SK-N-SH (cell line): ENCODE measurements around the gene ZNF44. TPM values are rescaled to one million over a fixed set of nuclear protein-coding genes. Genes with fewer than 3 reads are reported as not detected.
"Not testable (repeated sequence)": the region's sequence is repeated elsewhere in the genome, so short reads cannot be mapped to it uniquely, and the experiment has no call there.

Experiments
- CTCF ChIA-PET: fragments of 300-600, 350-600 bp; formaldehyde crosslinking; extraction: SDS; loops from one replicate; lab custom pipeline; 2021; lab: Yijun Ruan, JAX
- POLR2A ChIA-PET: fragments of 350-600 bp; sonication (Branson Sonifier 250); formaldehyde crosslinking; extraction: SDS; loops from one replicate; lab custom pipeline; 2020; ENCODE audit warnings: antibody characterized with exemption, inconsistent platforms; lab: Yijun Ruan, JAX
- DNase-seq: peaks from one replicate; pipeline ENCODE4 v3.0.0; 2012
- H2AFZ ChIP-seq: fragments of 200-600 bp; sonication (generic); 2 replicates; pipeline ENCODE4 v1.8.1; 2016; ENCODE audit warnings: antibody characterized with exemption, mild to moderate bottlenecking, low read depth
- H3F3A ChIP-seq: fragments of 200-600 bp; sonication (generic); replicated peaks from 2 replicates; pipeline ENCODE3; 2016; ENCODE audit warnings: antibody characterized with exemption, mild to moderate bottlenecking; ENCODE audit not compliant: insufficient read depth
- H3K27ac ChIP-seq, 2 experiments: fragments of 200-500 bp in 1 of 2; fragments of 200-600 bp in 1 of 2; sonication (Bioruptor generic) in 1 of 2; sonication (generic), shearing (Covaris generic) in 1 of 2; 2 replicates each; pipeline versions ENCODE4 v1.5.1 to v1.6.1; 2014 to 2016; ENCODE audit warnings: low read depth in 2 of 2, inconsistent platforms in 1 of 2, low read length in 1 of 2, mild to moderate bottlenecking in 1 of 2, mixed read lengths in 1 of 2
- H3K27me3 ChIP-seq: fragments of 200-600 bp; sonication (generic), shearing (Covaris generic); 2 replicates; pipeline ENCODE4 v1.6.1; 2016; ENCODE audit warnings: mixed run types; ENCODE audit not compliant: insufficient read depth
- H3K36me3 ChIP-seq, 2 experiments: fragments of 200-500 bp in 1 of 2; fragments of 200-600 bp in 1 of 2; sonication (Bioruptor generic) in 1 of 2; sonication (generic) in 1 of 2; replicated peaks in 1 of 2; 2 replicates each; pipeline versions ENCODE3 to v1.5.1; 2014 to 2016; ENCODE audit warnings: low read length in 1 of 2, mild to moderate bottlenecking in 1 of 2; ENCODE audit not compliant: insufficient read depth in 2 of 2, control insufficient read depth in 1 of 2
- H3K4me1 ChIP-seq, 2 experiments: fragments of 200-500 bp in 1 of 2; fragments of 200-600 bp in 1 of 2; sonication (Bioruptor generic) in 1 of 2; sonication (generic), shearing (Covaris generic) in 1 of 2; 2 replicates each; pipeline versions ENCODE4 v1.5.1 to v1.6.1; 2014 to 2016; ENCODE audit warnings: low read depth in 1 of 2, low read length in 1 of 2, mixed run types in 1 of 2; ENCODE audit not compliant: insufficient read depth in 2 of 2, control insufficient read depth in 1 of 2
- H3K4me2 ChIP-seq: fragments of 200-600 bp; sonication (generic), shearing (Covaris generic); 2 replicates; pipeline ENCODE4 v1.6.1; 2017; ENCODE audit warnings: mixed run types
- H3K4me3 ChIP-seq, 2 experiments: fragments of 200-500 bp in 1 of 2; fragments of 200-600 bp in 1 of 2; sonication (Bioruptor generic) in 1 of 2; sonication (generic), shearing (Covaris generic) in 1 of 2; 2 replicates each; pipeline versions ENCODE4 v1.5.1 to v1.8.1; 2014 to 2016; ENCODE audit warnings: low read depth in 2 of 2, inconsistent platforms in 1 of 2, low read length in 1 of 2, mild to moderate bottlenecking in 1 of 2, mixed read lengths in 1 of 2, moderate library complexity in 1 of 2
- H3K79me2 ChIP-seq: fragments of 200-600 bp; sonication (generic); 2 replicates; pipeline ENCODE4 v1.8.1; 2017; ENCODE audit warnings: mild to moderate bottlenecking; ENCODE audit not compliant: insufficient read depth
- H3K9ac ChIP-seq: fragments of 200-600 bp; sonication (generic); 2 replicates; pipeline ENCODE4 v1.6.1; 2017; ENCODE audit warnings: mixed run types
- H3K9me2 ChIP-seq: fragments of 200-600 bp; sonication (generic); 2 replicates; pipeline ENCODE4 v1.6.1; 2017; ENCODE audit warnings: mixed run types
- H3K9me3 ChIP-seq: fragments of 200-600 bp; sonication (generic); 2 replicates; pipeline ENCODE4 v1.6.1; 2017; ENCODE audit warnings: mixed run types, mild to moderate bottlenecking, moderate library complexity
- H4K20me1 ChIP-seq: fragments of 200-600 bp; sonication (generic); 2 replicates; pipeline ENCODE4 v1.6.1; 2017; ENCODE audit warnings: mild to moderate bottlenecking, mixed run types; ENCODE audit not compliant: insufficient read depth
- EZH2phosphoT487 ChIP-seq: fragments of 200-600 bp; sonication (generic); IDR thresholded peaks from 2 replicates; pipeline ENCODE4 v1.6.1; 2017; ENCODE audit warnings: low read depth, mixed run types, mild to moderate bottlenecking, antibody characterized with exemption, moderate library complexity, borderline replicate concordance
- JUND ChIP-seq: IDR thresholded peaks from 2 replicates; pipeline ENCODE4 v1.4.0; 2012
- MEF2A ChIP-seq: IDR thresholded peaks from 2 replicates; pipeline ENCODE4 v1.4.0; 2012; ENCODE audit warnings: low read depth, borderline replicate concordance
- MXI1 ChIP-seq: IDR thresholded peaks from 2 replicates; pipeline ENCODE4 v1.6.1; 2012; ENCODE audit warnings: mild to moderate bottlenecking, low read depth, low read length, improper control_type of control experiment
- NFIC ChIP-seq: IDR thresholded peaks from 2 replicates; pipeline ENCODE4 v1.4.0; 2012; ENCODE audit warnings: borderline replicate concordance
- POLR2AphosphoS5 ChIP-seq: IDR thresholded peaks from 2 replicates; pipeline ENCODE4 v1.6.1; 2012; ENCODE audit warnings: low read depth, low read length
- RCOR1 ChIP-seq: fragments of 150-350 bp; IDR thresholded peaks from 2 replicates; pipeline ENCODE4 v1.6.1; 2017; ENCODE audit warnings: antibody characterized with exemption, low read length
- RXRA ChIP-seq: IDR thresholded peaks from 2 replicates; pipeline ENCODE4 v1.4.0; 2012; ENCODE audit warnings: low read depth, mild to moderate bottlenecking, borderline replicate concordance
- SMC3 ChIP-seq: IDR thresholded peaks from 2 replicates; pipeline ENCODE4 v1.6.1; 2012; ENCODE audit warnings: low read depth, low read length, improper control_type of control experiment
- TAF1 ChIP-seq: IDR thresholded peaks from 2 replicates; pipeline ENCODE4 v1.6.1; 2012; ENCODE audit warnings: low read depth, mild to moderate bottlenecking, low read length, moderate library complexity, borderline replicate concordance
- TEAD4 ChIP-seq: IDR thresholded peaks from 2 replicates; pipeline ENCODE4 v1.4.0; 2012; ENCODE audit warnings: mild to moderate bottlenecking, borderline replicate concordance; ENCODE audit not compliant: insufficient read depth
- USF2 ChIP-seq: fragments of 150-350 bp; IDR thresholded peaks from 2 replicates; pipeline ENCODE4 v1.6.1; 2017; ENCODE audit warnings: antibody characterized with exemption, low read length, low read depth, borderline replicate concordance
- WGBS: methylation state at CpG from one replicate; pipeline ENCODE4 v1.1.6; 2017; ENCODE audit warnings: low lambda C conversion rate; 5-methylcytosine and 5-hydroxymethylcytosine counted together
- polyA plus RNA-seq, 3 experiments: library from polyadenylated mRNA; depleted of rRNA; stranded (reverse); fragments of >200 nt; gene quantifications; 2 replicates each; pipeline ENCODE4 v1.2.3, GENCODE V29; 2012
- TF ChIP-seq, protein P1 (sequence below): IDR thresholded peaks from 2 replicates; pipeline ENCODE4 v1.4.0; 2012; ENCODE audit warnings: low read depth

Gene ZNF44
- polyA plus RNA-seq, 1 of the 3 experiments (the other 2 are of a cell fraction): 3.6 TPM

DNA sequence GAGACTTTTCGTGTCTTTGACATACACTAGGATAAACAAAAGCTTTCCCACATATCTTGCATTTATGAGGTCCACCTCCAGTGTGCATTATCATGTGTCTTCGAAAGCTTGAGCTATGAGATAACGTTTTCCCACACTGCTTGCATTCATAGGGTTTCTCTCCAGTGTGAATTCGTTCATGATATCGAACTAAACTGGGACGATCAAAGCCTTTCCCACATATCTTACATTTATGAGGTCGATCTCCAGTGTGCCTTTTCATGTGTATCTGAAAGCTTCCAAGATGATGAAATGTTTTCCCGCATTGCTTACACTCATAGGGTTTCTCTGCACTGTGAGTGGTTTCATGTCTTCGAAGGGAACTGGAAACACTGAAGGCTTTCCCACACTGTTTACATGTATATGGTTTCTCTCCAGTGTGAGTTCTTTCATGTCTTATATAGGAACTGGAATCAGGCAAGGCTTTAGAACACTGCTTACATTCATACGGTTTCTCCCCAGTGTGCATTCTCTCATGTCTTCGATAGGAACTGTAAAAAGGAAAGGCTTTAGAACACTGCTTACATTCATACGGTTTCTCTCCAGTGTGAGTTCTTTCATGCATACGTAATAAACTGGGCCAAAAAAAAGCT is 24.2 kb upstream of the ZNF44 start:
- DNase-seq: no peak
- CTCF ChIA-PET: no interaction called here
- POLR2A ChIA-PET: no interaction called here

GRCh38 chr19:12314553-12314952 is 19.9 kb upstream of the ZNF44 start:
- Histone ChIP-seq H3F3A (no peaks in the 10 kb centered on the region), H3K9ac (no peak overlapping the region), H3K9me3 (0 out of 2 replicates have a peak, but pooled peaks cover 4% of the 10 kb centered on the region), H3K36me3 (peaks cover 4 to 16% of the 10 kb centered on the region in 2 experiments), H2AFZ (no peak overlapping the region), H3K4me2 (no peak overlapping the region), H3K27ac (no peak overlapping the region), H3K79me2 (no peaks in the 10 kb centered on the region), H3K27me3 (no peaks in the 10 kb centered on the region), H4K20me1 (no peaks in the 10 kb centered on the region), H3K4me3 (no peak overlapping the region), H3K4me1 (no peaks in the 10 kb centered on the region), H3K9me2 (no peaks in the 10 kb centered on the region)
- TF ChIP-seq USF2: no peak
- TF ChIP-seq EZH2phosphoT487: no peak
- no peak for TF ChIP-seq TEAD4
- TF ChIP-seq SMC3: no peak
- no peak for TF ChIP-seq POLR2AphosphoS5
- no peak for TF ChIP-seq RCOR1
- no peak for TF ChIP-seq MXI1
- TF ChIP-seq MEF2A: no peak
- no peak for TF ChIP-seq RXRA
- no peak for TF ChIP-seq NFIC
- TF ChIP-seq, protein P1, sequence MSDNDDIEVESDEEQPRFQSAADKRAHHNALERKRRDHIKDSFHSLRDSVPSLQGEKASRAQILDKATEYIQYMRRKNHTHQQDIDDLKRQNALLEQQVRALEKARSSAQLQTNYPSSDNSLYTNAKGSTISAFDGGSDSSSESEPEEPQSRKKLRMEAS: no peak
- TF ChIP-seq TAF1: no peak
- ChIA-PET CTCF (no interaction called here), POLR2A (no interaction called here)
- no peak for DNase-seq
- WGBS: 28% methylated on average over 7 of the region's 7 CpGs

More for the DNA sequence above, 24.2 kb upstream of the ZNF44 start:
- no peaks in the 10 kb centered on the region for H3K27me3 ChIP-seq
- TF ChIP-seq RCOR1: no peak
- no peak for TF ChIP-seq EZH2phosphoT487
- TF ChIP-seq JUND: no peak
- TF ChIP-seq, all 33 proteins: peak for 0
- Histone ChIP-seq H2AFZ (no peak overlapping the region), H3K4me3 (no peak overlapping the region), H4K20me1 (no peaks in the 10 kb centered on the region), H3K79me2 (no peaks in the 10 kb centered on the region; the same call in 1 of the 2 replicates), H3K9me2 (no peaks in the 10 kb centered on the region), H3K36me3 (peaks cover 4 to 32% of the 10 kb centered on the region in 2 experiments), H3K4me1 (no peaks in the 10 kb centered on the region), H3F3A (no peaks in the 10 kb centered on the region), H3K27ac (no peak overlapping the region), H3K4me2 (no peak overlapping the region), H3K9me3 (no peaks in the 10 kb centered on the region), H3K9ac (no peak overlapping the region)
- 62% methylated on average over 13 of the region's 13 CpGs for WGBS

DNA sequence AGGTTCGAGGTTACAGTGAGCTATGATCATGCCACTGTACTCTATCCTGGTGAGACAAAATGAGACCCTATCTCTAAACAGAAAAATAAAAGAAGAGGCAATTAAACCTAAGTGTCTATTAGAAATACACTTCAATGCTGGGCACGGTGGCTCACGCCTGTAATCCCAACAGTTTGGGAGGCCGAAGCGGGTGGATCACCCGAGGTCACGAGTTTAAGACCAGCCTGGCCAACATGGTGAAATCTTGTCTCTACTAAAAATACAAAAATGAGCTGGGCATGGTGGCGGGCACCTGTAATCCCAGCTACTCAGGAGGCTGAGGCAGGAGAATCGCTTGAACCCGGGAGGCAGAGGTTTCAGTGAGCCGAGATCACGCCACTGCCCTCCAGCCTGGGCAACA is 14.2 kb upstream of the ZNF44 start:
- H3K79me2 ChIP-seq, H3K27me3 ChIP-seq, H3K27ac ChIP-seq, POLR2A ChIA-PET, H3K4me2 ChIP-seq, H3K9ac ChIP-seq, H4K20me1 ChIP-seq, H2AFZ ChIP-seq, H3K4me1 ChIP-seq, H3F3A ChIP-seq, H3K36me3 ChIP-seq, H3K9me2 ChIP-seq, CTCF ChIA-PET, H3K4me3 ChIP-seq, DNase-seq, H3K9me3 ChIP-seq: not testable (repeated sequence)
- WGBS: 54% methylated on average over 12 of the region's 12 CpGs
